ENCODE data around the gene ARAP3. TPM values are rescaled to one million over a fixed set of nuclear protein-coding genes. Genes with fewer than 3 reads are reported as not detected.

Gene ARAP3
- total and polyA plus RNA-seq, 2 donors (not counting 1 experiment from before 2014, with no cell fraction given) = 0.34 to 3.7 TPM

GRCh38 chr5:141634720-141635119, 47.3 kb downstream of the ARAP3 start:
- peaks cover 39% of the 10 kb centered on the region for H3K4me1 Mint-ChIP-seq
- no peak for TF ChIP-seq CTCF (IDR thresholded peaks at IDR 0.05)
- no peak for TF ChIP-seq EZH2 (IDR thresholded peaks at IDR 0.05; ENCODE audit: borderline replicate concordance, insufficient read depth, low read depth, low read length, poor library complexity, severe bottlenecking)
- peaks cover 23% of the 10 kb centered on the region for H4K20me1 ChIP-seq (ENCODE audit: control insufficient read depth, insufficient read depth, low read length, poor library complexity, severe bottlenecking)
- ChIA-PET POLR2A (interaction anchor here (1.5 kb wide), 1 partner anchor 11 kb away, joined by 9 read pairs; no protein-coding TSS in a partner anchor), CTCF (interaction anchor here (1.0 to 10.3 kb wide), 6 partner anchors 10 to 71 kb away, joined by 3 to 124 read pairs (median 19); partner anchors contain the start of gene DIAPH1)
- H3K27me3 Mint-ChIP-seq = no peaks in the 10 kb centered on the region
- H3K9me3 ChIP-seq (ENCODE audit: control extremely low read depth in 1 of 3, control insufficient read depth in 2 of 3, insufficient read depth in 1 of 3, low read length in 2 of 3) = no peaks in the 10 kb centered on the region
- DNase-seq (no peak), ATAC-seq (ENCODE audit: low read depth) (no peak)
- no peaks in the 10 kb centered on the region for H3K27me3 ChIP-seq (replicated peaks in 1 of 4; ENCODE audit: control extremely low read depth in 1 of 4, control insufficient read depth in 3 of 4, insufficient read depth in 4 of 4, low read length in 3 of 4)
- H2AFZ ChIP-seq (ENCODE audit: insufficient read depth, low read depth, low read length, poor library complexity, severe bottlenecking) = no peak overlapping the region
- H3K36me3 ChIP-seq (replicated peaks in 1 of 2; ENCODE audit: control extremely low read depth in 1 of 2, control insufficient read depth in 1 of 2, extremely low read depth in 1 of 2, insufficient read depth in 2 of 2, low read length in 1 of 2) = peaks cover 1 to 24% of the 10 kb centered on the region in 2 experiments
- H3K9me3 Mint-ChIP-seq (ENCODE audit: insufficient read depth) = no peaks in the 10 kb centered on the region
- H3K4me3 Mint-ChIP-seq = peak overlapping the region; percentile 94
- peaks cover 30 to 36% of the 10 kb centered on the region in 2 donors for H3K4me1 ChIP-seq (ENCODE audit: control insufficient read depth in 2 of 2, insufficient read depth in 2 of 2, low read length in 2 of 2)
- H3K79me2 ChIP-seq (ENCODE audit: control insufficient read depth, insufficient read depth, low read length) = peaks cover 64% of the 10 kb centered on the region
- peak overlapping the region; percentile 25 for H3K4me2 ChIP-seq (replicated peaks; ENCODE audit: low read depth, low read length, poor library complexity, severe bottlenecking)
- intact Hi-C loops (cut with micrococcal nuclease) = no loop called here
- whole genome bisulfite sequencing (ENCODE audit: insufficient coverage) = 97% methylated on average over 4 of the region's 6 CpGs
- H3K27ac ChIP-seq (ENCODE audit: low read length in 2 of 2) = peak overlapping the region in 1 of 2 donors; percentile 66
- H3K27ac Mint-ChIP-seq = peak overlapping the region; percentile 60
- no peak overlapping the region for H3K9ac ChIP-seq (ENCODE audit: low read length)
- H3K4me3 ChIP-seq (ENCODE audit: control extremely low read depth in 1 of 5, extremely low read depth in 1 of 5, insufficient read depth in 1 of 5, low read depth in 2 of 5, low read length in 4 of 5) = no peak overlapping the region

GRCh38 chr5:141633871-141634561, 48.0 kb downstream of the ARAP3 start:
- H3K9me3 ChIP-seq (ENCODE audit: control extremely low read depth in 1 of 3, control insufficient read depth in 2 of 3, insufficient read depth in 1 of 3, low read length in 2 of 3) = no peaks in the 10 kb centered on the region
- H3K4me1 Mint-ChIP-seq = peaks cover 39% of the 10 kb centered on the region
- peak overlapping the region in 1 of 2 donors; percentile 66 for H3K27ac ChIP-seq (ENCODE audit: low read length in 2 of 2)
- WGBS (ENCODE audit: insufficient coverage) = 39% methylated on average over 3 of the region's 5 CpGs
- peaks cover 1 to 31% of the 10 kb centered on the region in 2 experiments for H3K36me3 ChIP-seq (replicated peaks in 1 of 2; ENCODE audit: control extremely low read depth in 1 of 2, control insufficient read depth in 1 of 2, extremely low read depth in 1 of 2, insufficient read depth in 2 of 2, low read length in 1 of 2)
- peaks cover 69% of the 10 kb centered on the region for H3K79me2 ChIP-seq (ENCODE audit: control insufficient read depth, insufficient read depth, low read length)
- peak overlapping the region; percentile 24 for H3K4me3 Mint-ChIP-seq
- TF ChIP-seq CTCF (IDR thresholded peaks at IDR 0.05) = no peak
- no peak for TF ChIP-seq EZH2 (IDR thresholded peaks at IDR 0.05; ENCODE audit: borderline replicate concordance, insufficient read depth, low read depth, low read length, poor library complexity, severe bottlenecking)
- POLR2A ChIA-PET = interaction anchor here (0.9 to 1.5 kb wide), 2 partner anchors 10 to 15 kb away, joined by 5 to 9 read pairs; partner anchors contain the start of gene DIAPH1
- H3K9ac ChIP-seq (ENCODE audit: low read length) = no peak overlapping the region
- H3K27ac Mint-ChIP-seq = peak overlapping the region; percentile 44
- H3K27me3 Mint-ChIP-seq = no peaks in the 10 kb centered on the region
- H3K27me3 ChIP-seq (replicated peaks in 1 of 4; ENCODE audit: control extremely low read depth in 1 of 4, control insufficient read depth in 3 of 4, insufficient read depth in 4 of 4, low read length in 3 of 4) = no peaks in the 10 kb centered on the region
- no peak overlapping the region for H3K4me3 ChIP-seq (ENCODE audit: control extremely low read depth in 1 of 5, extremely low read depth in 1 of 5, insufficient read depth in 1 of 5, low read depth in 2 of 5, low read length in 4 of 5)
- intact Hi-C loops (cut with micrococcal nuclease) = no loop called here
- DNase-seq = no peak
- peaks cover 23% of the 10 kb centered on the region for H4K20me1 ChIP-seq (ENCODE audit: control insufficient read depth, insufficient read depth, low read length, poor library complexity, severe bottlenecking)
- H3K9me3 Mint-ChIP-seq (ENCODE audit: insufficient read depth) = no peaks in the 10 kb centered on the region
- peak overlapping the region; percentile 25 for H3K4me2 ChIP-seq (replicated peaks; ENCODE audit: low read depth, low read length, poor library complexity, severe bottlenecking)
- H3K4me1 ChIP-seq (ENCODE audit: control insufficient read depth in 2 of 2, insufficient read depth in 2 of 2, low read length in 2 of 2) = peaks cover 30 to 36% of the 10 kb centered on the region in 2 donors
- ATAC-seq (ENCODE audit: low read depth) = no peak
- CTCF ChIA-PET = interaction anchor here (0.9 to 10.3 kb wide), 8 partner anchors 9 to 70 kb away, joined by 3 to 124 read pairs (median 6); partner anchors contain the start of gene DIAPH1
- H2AFZ ChIP-seq (ENCODE audit: insufficient read depth, low read depth, low read length, poor library complexity, severe bottlenecking) = peak overlapping the region; percentile 18

All from B cell (primary cell).